ENCODE results near the gene EPHA3. TPM values are rescaled to one million over a fixed set of nuclear protein-coding genes. Genes with fewer than 3 reads are reported as not detected.

EPHA3 gene
- total and polyA plus RNA-seq, 9 of the 15 experiments (the other 6 are each of a cell fraction or from before 2014, with no cell fraction given): not detected

DNA sequence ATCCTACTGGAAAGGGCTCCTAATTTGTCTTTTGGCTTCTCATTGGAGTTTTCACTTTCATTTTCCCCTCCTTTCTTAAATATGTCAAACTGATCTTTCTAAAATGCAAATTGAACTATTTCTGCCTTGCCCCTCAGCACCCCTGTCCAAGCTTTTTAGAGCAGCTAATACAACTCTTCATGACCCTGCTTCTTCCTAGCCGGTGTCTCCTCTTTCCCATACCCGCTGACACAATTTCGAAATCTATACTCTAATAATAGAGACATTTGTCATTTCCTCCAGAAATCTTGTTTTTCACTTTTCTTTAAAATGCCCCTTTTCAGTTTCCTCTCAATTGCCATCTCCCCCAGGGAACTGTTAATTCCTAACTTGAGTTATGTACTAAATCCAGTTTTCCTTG lies 2.9 kb upstream of the EPHA3 start (continued):
- no peak for TF ChIP-seq ETV1 (tag; conservative IDR thresholded peaks at IDR 0.05; ENCODE audit: low read depth)
- no peak for TF ChIP-seq HNRNPL (IDR thresholded peaks at IDR 0.05; ENCODE audit: low read depth, low read length)
- no peak for TF ChIP-seq SOX6 (IDR thresholded peaks at IDR 0.05)
- TF ChIP-seq ZNF695 (CRISPR knock-in tag; IDR thresholded peaks at IDR 0.05): no peak
- no peak for TF ChIP-seq SAFB2 (IDR thresholded peaks at IDR 0.05; ENCODE audit: borderline replicate concordance, low read depth, low read length, severe bottlenecking)
- TF ChIP-seq, protein P1, sequence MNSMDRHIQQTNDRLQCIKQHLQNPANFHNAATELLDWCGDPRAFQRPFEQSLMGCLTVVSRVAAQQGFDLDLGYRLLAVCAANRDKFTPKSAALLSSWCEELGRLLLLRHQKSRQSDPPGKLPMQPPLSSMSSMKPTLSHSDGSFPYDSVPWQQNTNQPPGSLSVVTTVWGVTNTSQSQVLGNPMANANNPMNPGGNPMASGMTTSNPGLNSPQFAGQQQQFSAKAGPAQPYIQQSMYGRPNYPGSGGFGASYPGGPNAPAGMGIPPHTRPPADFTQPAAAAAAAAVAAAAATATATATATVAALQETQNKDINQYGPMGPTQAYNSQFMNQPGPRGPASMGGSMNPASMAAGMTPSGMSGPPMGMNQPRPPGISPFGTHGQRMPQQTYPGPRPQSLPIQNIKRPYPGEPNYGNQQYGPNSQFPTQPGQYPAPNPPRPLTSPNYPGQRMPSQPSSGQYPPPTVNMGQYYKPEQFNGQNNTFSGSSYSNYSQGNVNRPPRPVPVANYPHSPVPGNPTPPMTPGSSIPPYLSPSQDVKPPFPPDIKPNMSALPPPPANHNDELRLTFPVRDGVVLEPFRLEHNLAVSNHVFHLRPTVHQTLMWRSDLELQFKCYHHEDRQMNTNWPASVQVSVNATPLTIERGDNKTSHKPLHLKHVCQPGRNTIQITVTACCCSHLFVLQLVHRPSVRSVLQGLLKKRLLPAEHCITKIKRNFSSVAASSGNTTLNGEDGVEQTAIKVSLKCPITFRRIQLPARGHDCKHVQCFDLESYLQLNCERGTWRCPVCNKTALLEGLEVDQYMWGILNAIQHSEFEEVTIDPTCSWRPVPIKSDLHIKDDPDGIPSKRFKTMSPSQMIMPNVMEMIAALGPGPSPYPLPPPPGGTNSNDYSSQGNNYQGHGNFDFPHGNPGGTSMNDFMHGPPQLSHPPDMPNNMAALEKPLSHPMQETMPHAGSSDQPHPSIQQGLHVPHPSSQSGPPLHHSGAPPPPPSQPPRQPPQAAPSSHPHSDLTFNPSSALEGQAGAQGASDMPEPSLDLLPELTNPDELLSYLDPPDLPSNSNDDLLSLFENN (IDR thresholded peaks at IDR 0.05; ENCODE audit: low read depth in 2 of 2, low read length in 2 of 2): no peak
- TF ChIP-seq NCOA4 (IDR thresholded peaks at IDR 0.05; ENCODE audit: partially characterized antibody): no peak

DNA sequence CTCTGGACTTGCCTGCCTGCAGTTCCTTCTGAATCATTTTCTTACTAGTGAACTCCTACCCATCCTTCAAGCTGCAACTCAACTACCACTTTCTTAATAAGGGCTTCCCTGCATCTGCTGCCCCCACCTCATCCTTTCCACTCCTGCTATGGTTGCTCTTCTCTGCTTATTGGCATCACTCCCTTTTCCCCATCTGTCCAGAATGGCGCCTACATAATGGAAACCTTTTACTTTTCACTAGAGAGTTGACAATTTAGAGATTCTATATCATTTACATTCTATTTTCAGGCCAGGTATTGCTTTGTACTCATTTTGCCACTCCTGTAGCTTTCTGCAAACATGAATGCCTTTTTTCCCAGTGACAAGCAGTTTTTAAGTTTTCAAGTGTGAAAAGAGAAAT lies 1.9 kb upstream of the EPHA3 start:
- intact Hi-C loops (cut with micrococcal nuclease) (no loop called here), in situ Hi-C loops (cut with MboI) (no loop called here)
- no peaks in the 10 kb centered on the region for H3K36me3 ChIP-seq (ENCODE audit: control insufficient read depth, insufficient read depth, low read length)
- no peaks in the 10 kb centered on the region for H4K20me1 ChIP-seq (replicated peaks; ENCODE audit: control insufficient read depth, insufficient read depth, low read length)
- BruUV-seq (replicated peaks): no TSS peak
- no peak overlapping the region for H3K9ac ChIP-seq (ENCODE audit: insufficient read depth in 1 of 2, low read depth in 2 of 2, low read length in 2 of 2)
- ChIA-PET CTCF (ENCODE audit: low intra/inter-chr PET ratio) (no interaction called here), POLR2A (no interaction called here)
- H3K4me3 ChIP-seq: no peak overlapping the region
- no peaks in the 10 kb centered on the region for H3K27me3 ChIP-seq (ENCODE audit: control insufficient read depth in 2 of 2, insufficient read depth in 2 of 2, low read length in 2 of 2)
- TF ChIP-seq MTA1 (IDR thresholded peaks at IDR 0.05; ENCODE audit: borderline replicate concordance): no peak
- TF ChIP-seq ZNF445 (CRISPR knock-in tag; IDR thresholded peaks at IDR 0.05; ENCODE audit: low read depth): no peak
- no peak for TF ChIP-seq FIP1L1 (IDR thresholded peaks at IDR 0.05; ENCODE audit: low read depth, low read length, poor library complexity, severe bottlenecking)
- TF ChIP-seq PCBP2 (IDR thresholded peaks at IDR 0.05; ENCODE audit: low read depth, low read length, poor library complexity, severe bottlenecking): no peak
- TF ChIP-seq, protein P2, sequence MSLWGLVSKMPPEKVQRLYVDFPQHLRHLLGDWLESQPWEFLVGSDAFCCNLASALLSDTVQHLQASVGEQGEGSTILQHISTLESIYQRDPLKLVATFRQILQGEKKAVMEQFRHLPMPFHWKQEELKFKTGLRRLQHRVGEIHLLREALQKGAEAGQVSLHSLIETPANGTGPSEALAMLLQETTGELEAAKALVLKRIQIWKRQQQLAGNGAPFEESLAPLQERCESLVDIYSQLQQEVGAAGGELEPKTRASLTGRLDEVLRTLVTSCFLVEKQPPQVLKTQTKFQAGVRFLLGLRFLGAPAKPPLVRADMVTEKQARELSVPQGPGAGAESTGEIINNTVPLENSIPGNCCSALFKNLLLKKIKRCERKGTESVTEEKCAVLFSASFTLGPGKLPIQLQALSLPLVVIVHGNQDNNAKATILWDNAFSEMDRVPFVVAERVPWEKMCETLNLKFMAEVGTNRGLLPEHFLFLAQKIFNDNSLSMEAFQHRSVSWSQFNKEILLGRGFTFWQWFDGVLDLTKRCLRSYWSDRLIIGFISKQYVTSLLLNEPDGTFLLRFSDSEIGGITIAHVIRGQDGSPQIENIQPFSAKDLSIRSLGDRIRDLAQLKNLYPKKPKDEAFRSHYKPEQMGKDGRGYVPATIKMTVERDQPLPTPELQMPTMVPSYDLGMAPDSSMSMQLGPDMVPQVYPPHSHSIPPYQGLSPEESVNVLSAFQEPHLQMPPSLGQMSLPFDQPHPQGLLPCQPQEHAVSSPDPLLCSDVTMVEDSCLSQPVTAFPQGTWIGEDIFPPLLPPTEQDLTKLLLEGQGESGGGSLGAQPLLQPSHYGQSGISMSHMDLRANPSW (CRISPR knock-in tag; IDR thresholded peaks at IDR 0.05): no peak
- TF ChIP-seq, protein P3, sequence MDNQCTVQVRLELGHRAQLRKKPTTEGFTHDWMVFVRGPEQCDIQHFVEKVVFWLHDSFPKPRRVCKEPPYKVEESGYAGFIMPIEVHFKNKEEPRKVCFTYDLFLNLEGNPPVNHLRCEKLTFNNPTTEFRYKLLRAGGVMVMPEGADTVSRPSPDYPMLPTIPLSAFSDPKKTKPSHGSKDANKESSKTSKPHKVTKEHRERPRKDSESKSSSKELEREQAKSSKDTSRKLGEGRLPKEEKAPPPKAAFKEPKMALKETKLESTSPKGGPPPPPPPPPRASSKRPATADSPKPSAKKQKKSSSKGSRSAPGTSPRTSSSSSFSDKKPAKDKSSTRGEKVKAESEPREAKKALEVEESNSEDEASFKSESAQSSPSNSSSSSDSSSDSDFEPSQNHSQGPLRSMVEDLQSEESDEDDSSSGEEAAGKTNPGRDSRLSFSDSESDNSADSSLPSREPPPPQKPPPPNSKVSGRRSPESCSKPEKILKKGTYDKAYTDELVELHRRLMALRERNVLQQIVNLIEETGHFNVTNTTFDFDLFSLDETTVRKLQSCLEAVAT (IDR thresholded peaks at IDR 0.05): no peak
- no peak overlapping the region for H3K27ac ChIP-seq (ENCODE audit: extremely low read depth, low read depth, low read length)
- no peak for ATAC-seq
- no peak for DNase-seq (ENCODE audit: extremely low read depth in 1 of 4, low spot score in 3 of 4)
- no peaks in the 10 kb centered on the region for H3K9me1 ChIP-seq (ENCODE audit: control insufficient read depth, insufficient read depth, low read length)
- no peaks in the 10 kb centered on the region for H3K4me1 ChIP-seq (replicated peaks in 1 of 2; ENCODE audit: control insufficient read depth in 2 of 2, insufficient read depth in 2 of 2, low read length in 2 of 2)
- FAIRE-seq: no peak
- WGBS (ENCODE audit: insufficient coverage, low coverage, missing lambda C conversion rate): 0% methylated on average over 1 of the region's 1 CpG
- H2AFZ ChIP-seq (ENCODE audit: low read depth, low read length): no peak overlapping the region
- H3K4me2 ChIP-seq (ENCODE audit: insufficient read depth, low read length): no peak overlapping the region
- no peaks in the 10 kb centered on the region for H3K9me3 ChIP-seq (replicated peaks; ENCODE audit: control insufficient read depth, insufficient read depth, low read depth, low read length)
- H3K79me2 ChIP-seq (ENCODE audit: control insufficient read depth, insufficient read depth, low read length): no peaks in the 10 kb centered on the region

Measured in K562 (cell line).